Measurements from ENCODE around the gene RNF223.

Gene RNF223

GRCh38 chr1:1073743-1074587, at the start of gene RNF223:
TSS of gene RNF223 (minus strand) at chr1:1074306. CDS start at chr1:1072566, 1,740 bp downstream.
- no peak for DNase-seq

DNA sequence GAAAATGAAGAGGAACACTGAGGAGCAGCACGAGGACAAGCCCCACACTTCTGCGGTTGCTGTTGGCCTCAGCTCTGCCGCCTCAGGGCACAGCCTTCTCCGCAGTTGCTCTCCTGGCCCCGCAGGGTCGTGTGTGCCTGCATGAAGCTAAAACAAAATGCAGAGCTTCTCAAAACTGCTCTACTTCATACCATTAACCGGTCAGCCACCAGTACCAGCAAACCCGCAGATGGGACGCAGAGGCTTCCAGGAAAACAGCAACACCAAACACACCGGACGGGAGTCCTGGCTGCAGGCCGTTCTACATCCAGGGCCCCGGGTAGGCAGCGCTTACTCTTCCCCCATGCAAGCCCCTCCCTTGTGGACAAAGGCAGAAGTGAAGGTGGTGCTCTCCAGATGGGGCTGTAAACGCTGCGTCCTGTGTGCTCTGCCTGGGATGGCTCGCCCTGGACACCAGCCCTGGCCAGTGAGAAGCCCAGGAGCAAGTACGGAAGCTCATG, 48.9 kb upstream of the RNF223 start:
- DNase-seq, result no peak

DNA sequence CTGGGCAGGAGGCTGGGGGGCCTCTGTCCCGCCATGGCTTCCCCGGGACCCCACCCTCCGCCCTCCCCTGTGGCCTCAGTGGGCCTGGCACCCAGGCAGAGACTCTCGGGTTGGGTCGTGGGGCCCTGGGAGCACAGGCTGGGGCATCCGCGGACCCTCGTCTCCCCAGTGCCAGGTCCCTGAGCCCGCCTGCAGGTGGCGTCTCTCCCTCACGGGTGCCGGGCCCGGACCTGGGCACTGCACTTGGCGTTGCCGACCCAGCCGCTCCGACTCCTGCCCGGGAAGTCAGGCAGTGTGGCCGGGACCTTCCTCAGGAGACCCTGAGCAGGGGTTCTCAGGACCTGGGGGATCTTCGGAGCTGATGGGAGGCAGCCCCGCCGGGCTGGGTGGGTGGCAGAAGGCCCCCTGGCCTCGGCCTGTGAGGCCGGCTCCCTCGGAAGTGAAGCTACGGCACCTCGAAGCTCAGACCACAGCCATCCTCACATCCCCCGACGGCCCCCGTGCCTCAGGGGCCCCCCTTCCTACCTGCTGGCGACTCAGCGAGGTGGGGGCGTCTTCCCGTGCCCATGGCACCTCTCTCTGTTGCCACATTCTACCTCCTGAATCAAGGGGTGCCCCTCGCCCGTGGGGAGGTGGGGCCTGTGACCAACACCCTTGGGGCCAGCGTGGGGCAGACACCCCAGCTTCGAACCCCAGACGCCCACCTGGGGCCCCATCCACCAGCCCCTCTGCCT, 48.1 kb upstream of the RNF223 start:
- DNase-seq, result peak; percentile 70

DNA sequence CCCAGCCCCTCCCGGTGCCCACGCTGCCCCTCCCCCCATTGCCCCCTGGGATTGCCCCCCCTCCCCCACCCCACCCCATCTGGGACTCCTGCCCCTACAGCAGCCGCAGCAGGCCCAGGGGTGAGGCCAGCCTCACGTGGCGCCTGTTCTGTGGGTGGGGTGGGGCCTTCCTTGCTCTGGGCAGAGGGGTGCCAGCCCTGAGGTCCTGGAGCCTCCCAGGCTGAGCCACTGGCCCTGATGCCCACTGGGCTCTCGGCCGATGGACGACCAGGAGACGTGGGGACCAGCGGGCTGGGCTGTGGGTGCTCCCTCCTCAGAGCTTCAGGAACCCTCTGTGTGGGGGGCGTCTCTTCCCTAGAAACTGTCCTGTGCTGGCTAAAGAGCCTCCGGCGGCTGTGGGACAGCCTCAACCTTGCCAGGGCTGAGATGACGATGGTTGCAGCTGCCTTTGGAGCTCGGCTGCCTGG, 47.5 kb upstream of the RNF223 start:
- no peak for DNase-seq

DNA sequence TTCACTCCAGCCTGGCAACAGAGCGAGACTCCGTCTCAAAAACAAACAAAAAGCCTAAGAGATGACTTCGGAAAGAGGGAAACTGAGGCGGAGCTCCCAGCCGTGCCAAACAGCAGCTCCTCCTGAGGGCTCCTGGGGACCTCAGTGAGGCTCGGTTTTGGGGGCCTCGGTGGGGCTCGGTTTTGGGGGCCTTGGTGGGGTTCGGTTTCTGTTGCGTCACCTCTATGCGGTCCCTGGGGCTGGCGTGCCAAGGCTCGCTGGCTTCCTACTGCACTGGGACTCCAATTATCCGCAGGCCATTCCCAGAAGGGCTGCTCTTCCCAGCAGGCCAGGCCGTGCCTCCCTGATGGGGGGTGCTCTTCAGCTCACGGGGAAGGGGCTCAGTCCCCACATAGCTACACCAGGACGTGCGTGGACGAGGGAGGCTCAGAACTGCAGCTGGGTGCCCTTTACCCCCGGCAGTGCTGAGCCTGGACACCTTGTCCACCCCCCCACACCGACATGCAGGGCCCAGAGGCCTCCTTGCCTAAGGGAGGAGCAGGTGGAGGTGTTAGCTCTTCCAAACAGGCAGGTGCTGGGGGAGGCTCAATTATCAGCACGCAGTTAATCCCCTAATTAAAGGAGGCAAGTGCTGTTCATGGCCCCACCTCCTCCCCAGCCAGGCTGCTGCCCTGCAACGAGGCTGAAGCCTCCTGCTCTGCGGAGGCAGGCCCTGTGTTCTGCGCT, 46.9 kb upstream of the RNF223 start:
- DNase-seq, result peak; percentile 81

DNA sequence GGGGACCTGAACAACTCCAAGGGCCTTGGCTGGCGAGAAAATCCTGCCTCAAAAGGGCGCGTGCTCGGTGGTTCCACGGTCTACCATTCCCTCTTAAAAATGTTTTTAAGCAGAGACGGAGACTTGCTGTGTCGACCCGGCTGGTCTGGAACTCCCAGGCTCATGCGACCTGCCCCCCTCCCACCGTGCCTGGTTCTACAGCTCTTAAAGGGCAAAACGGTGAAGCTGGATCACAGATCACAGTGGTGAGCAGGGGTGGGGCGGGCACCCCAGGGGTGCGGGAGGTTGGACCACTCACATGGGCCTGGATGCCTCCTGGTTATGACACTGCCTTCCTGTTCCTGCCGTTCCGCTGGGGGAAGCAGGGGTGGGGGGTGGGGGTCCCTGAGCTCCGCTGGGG, 46.0 kb upstream of the RNF223 start:
- DNase-seq, result no peak

GRCh38 chr1:1119272-1119890, 45.3 kb upstream of the RNF223 start:
- DNase-seq, result no peak

DNA sequence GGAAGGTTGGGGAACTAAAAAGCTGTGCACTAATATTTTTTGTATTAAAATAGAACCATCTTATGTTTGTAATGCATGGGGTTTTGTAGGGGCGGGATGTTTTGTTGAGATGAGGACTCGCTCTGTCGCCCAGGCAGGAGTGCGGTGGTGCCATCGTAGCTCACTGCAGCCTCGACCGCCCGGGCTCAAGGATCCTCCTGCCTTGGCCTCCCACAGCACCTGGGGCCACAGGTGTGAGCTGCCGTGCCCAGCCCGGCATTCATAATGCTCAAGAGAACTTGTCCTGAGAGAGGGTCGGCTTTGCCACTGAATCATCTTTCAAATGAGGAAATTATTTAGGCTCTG, 44.7 kb upstream of the RNF223 start:
- no peak for DNase-seq

DNA sequence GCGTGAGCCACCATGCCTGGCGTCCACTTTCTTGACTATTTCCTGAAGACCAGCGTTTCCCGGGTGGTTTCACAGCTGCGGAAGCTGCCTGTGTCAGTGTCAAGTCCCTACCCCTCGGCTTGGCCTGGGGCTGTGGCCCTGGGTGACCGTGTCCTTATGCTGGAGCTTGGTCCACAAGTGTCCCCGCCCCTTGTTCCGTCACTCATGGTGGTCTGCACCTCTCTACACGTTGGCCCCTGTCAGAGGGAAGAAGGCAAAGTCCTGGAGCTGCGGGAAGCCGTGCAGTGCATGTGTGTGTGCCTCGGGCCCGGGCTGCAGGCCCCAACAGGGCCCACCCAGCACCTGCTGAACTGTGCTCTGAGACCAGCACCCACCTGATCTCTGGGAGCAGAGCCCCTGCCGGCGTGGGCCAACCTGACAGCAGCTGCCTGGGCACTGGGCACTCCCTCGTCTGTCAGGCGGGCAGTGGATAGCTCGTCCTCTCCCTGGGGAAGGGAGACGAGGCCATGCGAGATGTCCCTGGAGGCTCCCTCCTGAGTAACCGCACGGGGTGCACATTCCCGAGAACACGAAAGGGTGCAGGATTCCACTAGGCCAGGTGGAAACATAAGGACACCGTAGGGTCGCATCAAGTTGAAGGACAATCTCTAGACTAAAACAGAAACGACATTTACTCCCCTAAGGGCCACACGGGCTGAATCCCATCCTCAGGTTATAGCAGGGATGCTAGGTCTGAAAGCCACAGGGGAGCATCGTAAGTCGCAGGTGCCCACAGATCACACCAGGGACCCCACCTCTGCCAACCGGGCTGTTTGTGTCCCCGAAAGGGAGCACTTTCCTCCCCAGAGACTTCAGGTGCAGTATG, 44.1 kb upstream of the RNF223 start:
- no peak for DNase-seq

DNA sequence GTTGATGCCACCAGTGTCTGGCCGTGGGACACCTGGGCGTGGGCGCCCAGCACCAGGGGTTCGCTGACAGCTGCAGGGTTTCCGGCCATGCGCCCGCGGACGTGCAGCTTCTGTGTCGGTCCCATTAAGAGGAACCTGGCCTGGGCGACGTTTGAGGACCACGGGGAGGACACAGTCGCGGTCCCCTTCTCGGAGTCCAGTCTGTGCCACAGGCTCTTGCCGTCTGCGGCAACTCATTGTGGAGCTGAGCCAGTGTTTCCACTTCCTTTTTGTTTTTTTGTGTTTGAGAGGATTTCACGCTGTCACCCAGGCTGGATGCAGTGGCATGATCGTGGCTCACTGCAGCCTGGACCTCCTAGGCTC, 43.3 kb upstream of the RNF223 start:
- no peak for DNase-seq

DNA sequence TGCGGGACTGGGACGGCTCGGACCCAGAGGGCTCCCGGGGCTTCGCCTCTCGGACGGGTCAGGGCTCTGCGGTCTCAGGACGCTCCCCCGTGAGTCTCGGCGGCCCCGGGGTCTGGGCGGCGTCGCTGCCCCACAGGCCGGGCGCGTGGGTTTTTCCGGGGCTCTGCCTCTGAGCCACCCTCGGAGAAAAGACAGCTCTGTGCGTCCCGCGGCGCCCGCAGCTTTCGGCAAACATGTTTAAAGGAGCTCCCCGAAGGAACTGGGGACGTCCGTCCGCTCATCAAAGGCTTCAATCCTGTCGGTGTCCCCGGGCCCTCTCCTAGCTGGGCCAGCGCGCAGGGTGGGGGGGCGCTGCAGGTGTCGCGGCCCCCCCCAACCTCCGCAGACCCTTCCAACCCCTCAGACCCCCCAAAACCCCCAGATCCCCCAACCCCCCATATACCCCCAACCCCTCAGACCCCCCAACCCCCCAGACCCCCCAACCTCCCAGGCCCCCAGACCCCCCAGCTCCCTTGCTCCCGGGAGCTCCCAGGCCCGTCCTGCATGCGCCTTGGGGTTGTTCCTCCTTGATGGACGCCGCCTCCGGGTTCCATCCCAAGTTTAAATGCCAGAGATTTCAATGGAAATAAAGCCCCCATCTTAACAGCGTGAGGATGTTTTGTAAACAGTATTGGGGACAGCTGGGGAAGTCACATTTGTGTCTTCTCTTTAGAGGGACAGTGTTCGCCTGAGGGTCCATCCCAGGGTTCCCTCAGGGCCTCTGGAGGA, 42.8 kb upstream of the RNF223 start:
- DNase-seq, result peak; percentile 22

GRCh38 chr1:1115786-1116700, 41.9 kb upstream of the RNF223 start, which contains the start of gene C1orf159:
TSS of gene C1orf159 (minus strand) at chr1:1116089. CDS start at chr1:1091543, 24,546 bp downstream.
- DNase-seq, result peak; percentile 98

- DNase-seq, result no peak
These were observed 41.2 kb upstream of the RNF223 start for GRCh38 chr1:1115136-1115785.

GRCh38 chr1:1114431-1114830, 40.3 kb upstream of the RNF223 start:
- DNase-seq, result no peak

DNA sequence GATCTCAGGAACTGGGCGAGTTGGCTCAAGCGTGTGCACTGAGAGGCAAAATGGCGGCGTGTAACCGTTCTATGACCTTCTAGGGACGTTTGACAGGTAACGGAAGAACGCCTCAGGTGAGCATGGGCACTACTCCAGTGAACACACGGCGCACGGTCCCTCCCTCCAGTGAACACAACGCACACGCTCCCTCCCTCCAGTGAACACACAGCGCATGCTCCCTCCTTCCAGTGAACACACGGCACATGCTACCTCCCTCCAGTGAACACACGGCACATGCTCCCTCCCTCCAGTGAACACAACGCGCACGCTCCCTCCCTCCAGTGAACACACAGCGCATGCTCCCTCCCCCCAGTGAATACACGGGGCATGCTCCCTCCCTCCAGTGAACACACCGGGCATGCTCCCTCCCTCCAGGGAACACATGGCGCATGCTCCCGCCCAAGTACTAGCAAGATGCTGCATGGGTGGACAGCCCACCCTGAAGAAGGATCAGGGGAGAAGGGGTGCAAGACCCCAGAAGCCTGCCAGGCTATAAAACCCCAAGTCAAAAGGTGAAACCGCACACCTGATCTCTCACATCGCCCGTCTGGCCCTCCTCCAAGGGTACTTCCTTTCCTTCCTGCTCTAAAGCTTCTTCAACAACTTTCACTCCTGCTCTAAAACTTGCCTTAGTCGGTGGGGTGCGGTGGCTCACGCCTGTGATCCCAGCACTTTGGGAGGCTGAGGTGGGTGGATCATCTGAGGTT, 38.3 kb upstream of the RNF223 start:
- DNase-seq, result no peak

DNA sequence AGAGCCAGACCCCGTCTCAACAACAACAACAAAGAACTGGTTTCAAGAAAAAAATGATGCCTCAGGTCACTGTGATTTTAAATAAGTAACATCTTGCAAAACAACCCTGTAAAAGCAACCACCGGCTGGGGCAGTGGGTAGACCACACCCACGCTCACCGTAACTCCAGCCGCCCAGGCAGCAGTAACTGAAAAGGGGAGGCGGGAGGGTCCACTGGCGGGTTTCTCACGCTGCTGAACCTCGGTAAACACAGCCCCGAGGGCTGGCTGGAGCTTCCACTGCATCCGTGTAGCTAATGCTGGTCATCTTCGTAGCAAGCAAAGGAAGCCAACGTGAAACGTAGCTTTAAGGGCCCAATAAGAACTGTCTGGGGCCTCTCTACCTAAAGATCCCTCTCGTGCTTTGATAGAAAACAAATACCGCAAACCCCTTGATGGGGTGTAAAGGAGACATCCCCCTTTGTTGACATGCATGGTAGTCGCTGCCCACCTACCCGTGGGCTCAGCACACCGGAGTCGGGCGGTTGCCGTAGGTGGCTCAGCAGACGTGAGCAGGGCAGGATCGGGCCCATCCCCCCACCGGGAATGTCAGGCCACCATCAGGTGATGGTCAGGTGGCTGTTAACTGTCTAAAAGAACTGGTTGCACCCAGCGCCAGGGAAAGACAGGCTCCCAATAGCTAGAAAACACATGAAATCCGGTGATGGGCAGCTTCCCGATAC, 37.6 kb upstream of the RNF223 start:
- DNase-seq, result no peak

DNA sequence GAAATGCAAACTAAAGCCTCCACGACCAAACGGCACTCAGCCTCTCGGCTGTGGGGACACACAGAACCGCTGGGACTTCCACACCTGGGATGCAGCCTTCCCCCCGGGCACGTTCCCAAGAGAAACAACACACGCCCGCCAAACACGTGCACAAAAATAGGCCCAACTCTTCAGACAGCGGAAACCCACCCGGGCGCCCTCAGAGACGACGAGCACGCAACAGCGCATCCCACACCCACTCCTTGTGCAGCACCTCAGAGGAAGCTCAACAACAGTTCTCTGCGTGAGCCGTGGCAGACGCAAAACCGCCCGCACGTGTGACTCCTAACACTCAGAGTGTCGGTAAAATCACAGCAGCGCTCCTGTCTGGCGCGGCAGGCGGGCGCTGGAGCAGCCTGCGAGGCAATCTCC, 36.5 kb upstream of the RNF223 start:
- no peak for DNase-seq

GRCh38 chr1:1109743-1110142, 35.6 kb upstream of the RNF223 start:
- DNase-seq, result no peak

Data from NCI-H1105 (cell line).